A673 (cell line): ENCODE results near the gene KCNJ18.
"Not testable (repeated sequence)": the region's sequence is repeated elsewhere in the genome, so short reads cannot be mapped to it uniquely, and the experiment has no call there.

Experiments used
- EZH2 ChIP-seq: fragments of 200-600 bp; sonication (generic); IDR thresholded peaks from 2 replicates; pipeline ENCODE4 v1.6.1; 2017; ENCODE audit warnings: borderline replicate concordance, low read depth, mild to moderate bottlenecking, mixed read lengths, antibody characterized with exemption, low read length; ENCODE audit not compliant: poor library complexity, severe bottlenecking
- TF ChIP-seq, protein P1 (sequence below): fragments of 300-800, 200-600 bp; sonication (generic); conservative IDR thresholded peaks from 2 replicates; pipeline ENCODE4 v1.5.1; 2017; ENCODE audit warnings: low read depth, mild to moderate bottlenecking, antibody characterized with exemption, low read length, moderate library complexity, mixed read lengths

DNA sequence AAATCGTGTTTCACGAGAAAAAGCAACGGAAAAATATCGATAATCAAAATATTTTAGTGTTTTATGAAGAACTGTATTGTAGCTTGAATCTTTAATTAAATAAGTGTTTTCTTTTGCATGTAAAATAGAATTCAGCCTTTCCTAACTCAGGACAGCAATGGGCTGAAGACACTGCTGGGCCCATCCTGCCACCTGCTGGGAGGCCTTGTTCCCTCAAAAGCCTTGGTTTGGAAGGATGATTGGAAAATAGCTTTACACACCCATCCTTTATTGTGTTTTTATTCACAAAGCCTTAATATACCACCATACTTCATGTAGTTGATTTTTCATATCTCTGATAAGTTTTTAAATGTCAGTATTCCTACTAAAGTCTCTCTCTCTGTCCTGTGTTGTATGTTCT, 43.5 kb downstream of the KCNJ18 start:
- TF ChIP-seq, protein P1, sequence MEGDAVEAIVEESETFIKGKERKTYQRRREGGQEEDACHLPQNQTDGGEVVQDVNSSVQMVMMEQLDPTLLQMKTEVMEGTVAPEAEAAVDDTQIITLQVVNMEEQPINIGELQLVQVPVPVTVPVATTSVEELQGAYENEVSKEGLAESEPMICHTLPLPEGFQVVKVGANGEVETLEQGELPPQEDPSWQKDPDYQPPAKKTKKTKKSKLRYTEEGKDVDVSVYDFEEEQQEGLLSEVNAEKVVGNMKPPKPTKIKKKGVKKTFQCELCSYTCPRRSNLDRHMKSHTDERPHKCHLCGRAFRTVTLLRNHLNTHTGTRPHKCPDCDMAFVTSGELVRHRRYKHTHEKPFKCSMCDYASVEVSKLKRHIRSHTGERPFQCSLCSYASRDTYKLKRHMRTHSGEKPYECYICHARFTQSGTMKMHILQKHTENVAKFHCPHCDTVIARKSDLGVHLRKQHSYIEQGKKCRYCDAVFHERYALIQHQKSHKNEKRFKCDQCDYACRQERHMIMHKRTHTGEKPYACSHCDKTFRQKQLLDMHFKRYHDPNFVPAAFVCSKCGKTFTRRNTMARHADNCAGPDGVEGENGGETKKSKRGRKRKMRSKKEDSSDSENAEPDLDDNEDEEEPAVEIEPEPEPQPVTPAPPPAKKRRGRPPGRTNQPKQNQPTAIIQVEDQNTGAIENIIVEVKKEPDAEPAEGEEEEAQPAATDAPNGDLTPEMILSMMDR = not testable (repeated sequence)
- TF ChIP-seq EZH2 = not testable (repeated sequence)
